IMR-90 (cell line): ENCODE results near the gene CNPPD1.

Source experiments
- CEBPB ChIP-seq: IDR thresholded peaks from 2 replicates; pipeline ENCODE4 v1.6.1; 2012; ENCODE audit warnings: low read depth, low read length, improper control_type of control experiment
- CHD1 ChIP-seq: IDR thresholded peaks from 2 replicates; pipeline ENCODE4 v1.6.1; 2012; ENCODE audit warnings: low read depth, low read length, improper control_type of control experiment
- FOS ChIP-seq: fragments of 150-350 bp; IDR thresholded peaks from 2 replicates; pipeline ENCODE4 v1.6.1; 2016; ENCODE audit warnings: low read depth, low read length
- MAZ ChIP-seq: IDR thresholded peaks from 2 replicates; pipeline ENCODE4 v1.6.1; 2012; ENCODE audit warnings: low read depth, mild to moderate bottlenecking, low read length, improper control_type of control experiment, moderate library complexity, borderline replicate concordance
- POLR2A ChIP-seq: IDR thresholded peaks from 2 replicates; pipeline ENCODE4 v1.6.1; 2012; ENCODE audit warnings: mild to moderate bottlenecking, low read depth, low read length
- RAD21 ChIP-seq: IDR thresholded peaks from 2 replicates; pipeline ENCODE4 v1.6.1; 2012; ENCODE audit warnings: low read length, improper control_type of control experiment
- RCOR1 ChIP-seq: IDR thresholded peaks from 2 replicates; pipeline ENCODE4 v1.6.1; 2012; ENCODE audit warnings: mild to moderate bottlenecking, low read length, improper control_type of control experiment; ENCODE audit not compliant: insufficient replicate concordance
- RFX5 ChIP-seq: IDR thresholded peaks from 2 replicates; pipeline ENCODE4 v1.8.0; 2012; ENCODE audit warnings: low read depth, mild to moderate bottlenecking, low read length, moderate library complexity
- SMC3 ChIP-seq: fragments of 150-350 bp; IDR thresholded peaks from 2 replicates; pipeline ENCODE4 v1.6.1; 2016; ENCODE audit warnings: low read depth, mild to moderate bottlenecking, antibody characterized with exemption, low read length, moderate library complexity
- TF ChIP-seq, protein P1 (sequence below): fragments of 150-350 bp; IDR thresholded peaks from 2 replicates; pipeline ENCODE4 v1.6.1; 2017; ENCODE audit warnings: mild to moderate bottlenecking, antibody characterized with exemption, low read length, low read depth
- TF ChIP-seq, protein P2 (sequence below): conservative IDR thresholded peaks from 2 replicates; pipeline ENCODE4 v1.5.1; 2012; ENCODE audit warnings: mild to moderate bottlenecking, low read depth, low read length, improper control_type of control experiment
- TF ChIP-seq, protein P3 (sequence below): fragments of 150-350 bp; IDR thresholded peaks from 2 replicates; pipeline ENCODE4 v1.6.1; 2016; ENCODE audit warnings: low read depth, mild to moderate bottlenecking, low read length, moderate library complexity, borderline replicate concordance

DNA sequence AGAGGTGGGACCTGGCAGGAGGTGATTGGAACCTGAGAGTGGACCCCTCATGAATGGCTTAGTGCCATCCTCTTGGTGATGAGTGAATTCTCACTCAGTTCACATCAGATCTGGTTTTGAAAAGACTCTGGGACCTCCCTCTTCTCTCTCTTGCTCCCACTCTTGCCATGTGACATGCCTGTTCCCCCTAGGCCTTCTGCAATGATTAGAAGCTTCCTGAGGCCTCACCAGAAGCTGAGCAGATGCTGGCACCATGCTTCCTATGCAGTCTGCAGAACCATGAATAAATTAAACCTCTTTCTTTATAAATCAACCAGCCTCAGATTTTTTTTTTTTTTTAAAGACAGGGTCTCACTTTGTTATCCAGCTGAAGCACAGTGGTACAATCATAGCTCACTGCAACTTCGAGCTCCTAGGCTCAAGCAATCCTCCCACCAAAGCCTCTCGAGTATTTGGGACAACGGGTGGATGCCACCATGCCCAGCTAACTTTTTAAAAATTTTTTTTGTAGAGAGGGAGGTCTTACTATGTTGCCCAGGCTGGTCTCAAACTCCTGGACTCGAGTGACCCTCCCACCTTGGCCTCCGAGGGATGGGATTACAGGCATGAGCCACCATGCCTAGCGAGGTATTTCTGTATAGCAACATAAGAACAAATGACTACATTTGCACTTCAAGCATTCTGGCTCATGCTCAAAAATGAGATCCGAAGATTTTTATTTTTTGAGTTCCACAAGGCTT is 27.9 kb upstream of the CNPPD1 start:
- TF ChIP-seq SMC3 = no peak
- TF ChIP-seq FOS = no peak
- TF ChIP-seq, protein P1, sequence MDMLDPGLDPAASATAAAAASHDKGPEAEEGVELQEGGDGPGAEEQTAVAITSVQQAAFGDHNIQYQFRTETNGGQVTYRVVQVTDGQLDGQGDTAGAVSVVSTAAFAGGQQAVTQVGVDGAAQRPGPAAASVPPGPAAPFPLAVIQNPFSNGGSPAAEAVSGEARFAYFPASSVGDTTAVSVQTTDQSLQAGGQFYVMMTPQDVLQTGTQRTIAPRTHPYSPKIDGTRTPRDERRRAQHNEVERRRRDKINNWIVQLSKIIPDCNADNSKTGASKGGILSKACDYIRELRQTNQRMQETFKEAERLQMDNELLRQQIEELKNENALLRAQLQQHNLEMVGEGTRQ = no peak
- TF ChIP-seq, protein P2, sequence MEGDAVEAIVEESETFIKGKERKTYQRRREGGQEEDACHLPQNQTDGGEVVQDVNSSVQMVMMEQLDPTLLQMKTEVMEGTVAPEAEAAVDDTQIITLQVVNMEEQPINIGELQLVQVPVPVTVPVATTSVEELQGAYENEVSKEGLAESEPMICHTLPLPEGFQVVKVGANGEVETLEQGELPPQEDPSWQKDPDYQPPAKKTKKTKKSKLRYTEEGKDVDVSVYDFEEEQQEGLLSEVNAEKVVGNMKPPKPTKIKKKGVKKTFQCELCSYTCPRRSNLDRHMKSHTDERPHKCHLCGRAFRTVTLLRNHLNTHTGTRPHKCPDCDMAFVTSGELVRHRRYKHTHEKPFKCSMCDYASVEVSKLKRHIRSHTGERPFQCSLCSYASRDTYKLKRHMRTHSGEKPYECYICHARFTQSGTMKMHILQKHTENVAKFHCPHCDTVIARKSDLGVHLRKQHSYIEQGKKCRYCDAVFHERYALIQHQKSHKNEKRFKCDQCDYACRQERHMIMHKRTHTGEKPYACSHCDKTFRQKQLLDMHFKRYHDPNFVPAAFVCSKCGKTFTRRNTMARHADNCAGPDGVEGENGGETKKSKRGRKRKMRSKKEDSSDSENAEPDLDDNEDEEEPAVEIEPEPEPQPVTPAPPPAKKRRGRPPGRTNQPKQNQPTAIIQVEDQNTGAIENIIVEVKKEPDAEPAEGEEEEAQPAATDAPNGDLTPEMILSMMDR = no peak
- no peak for TF ChIP-seq CEBPB
- no peak for TF ChIP-seq POLR2A
- TF ChIP-seq RAD21 = no peak
- TF ChIP-seq, protein P3, sequence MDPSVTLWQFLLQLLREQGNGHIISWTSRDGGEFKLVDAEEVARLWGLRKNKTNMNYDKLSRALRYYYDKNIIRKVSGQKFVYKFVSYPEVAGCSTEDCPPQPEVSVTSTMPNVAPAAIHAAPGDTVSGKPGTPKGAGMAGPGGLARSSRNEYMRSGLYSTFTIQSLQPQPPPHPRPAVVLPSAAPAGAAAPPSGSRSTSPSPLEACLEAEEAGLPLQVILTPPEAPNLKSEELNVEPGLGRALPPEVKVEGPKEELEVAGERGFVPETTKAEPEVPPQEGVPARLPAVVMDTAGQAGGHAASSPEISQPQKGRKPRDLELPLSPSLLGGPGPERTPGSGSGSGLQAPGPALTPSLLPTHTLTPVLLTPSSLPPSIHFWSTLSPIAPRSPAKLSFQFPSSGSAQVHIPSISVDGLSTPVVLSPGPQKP = no peak
- TF ChIP-seq MAZ = no peak
- no peak for TF ChIP-seq RFX5
- no peak for TF ChIP-seq CHD1
- TF ChIP-seq RCOR1 = no peak
